ENCODE results near the gene ZNRF3.
"Not testable (repeated sequence)": the region's sequence is repeated elsewhere in the genome, so short reads cannot be mapped to it uniquely, and the experiment has no call there.

The ZNRF3 gene

DNA sequence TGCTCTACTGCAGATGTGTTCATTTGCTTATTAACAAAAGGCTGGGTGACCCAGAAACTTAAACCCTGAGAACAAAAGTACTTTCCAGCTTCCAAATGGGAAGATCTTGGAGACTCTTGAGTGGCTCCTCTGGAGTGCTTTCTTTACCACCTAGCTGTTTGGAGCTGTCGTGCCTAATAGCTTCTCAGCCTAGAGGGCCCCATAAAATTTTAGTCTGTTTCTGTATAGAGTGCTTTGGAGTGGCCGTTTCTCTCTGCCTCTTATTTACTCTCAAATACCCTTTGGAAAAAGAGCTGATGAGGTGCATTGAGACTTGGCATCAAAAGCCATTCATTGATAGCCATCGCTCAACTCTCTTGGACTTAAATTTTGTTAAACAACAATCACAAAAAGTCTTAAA lies 50.7 kb downstream of the ZNRF3 start:
- no peak for DNase-seq

- no peak for DNase-seq
Observed at GRCh38 chr22:28935140-28935539, 51.8 kb downstream of the ZNRF3 start.

DNA sequence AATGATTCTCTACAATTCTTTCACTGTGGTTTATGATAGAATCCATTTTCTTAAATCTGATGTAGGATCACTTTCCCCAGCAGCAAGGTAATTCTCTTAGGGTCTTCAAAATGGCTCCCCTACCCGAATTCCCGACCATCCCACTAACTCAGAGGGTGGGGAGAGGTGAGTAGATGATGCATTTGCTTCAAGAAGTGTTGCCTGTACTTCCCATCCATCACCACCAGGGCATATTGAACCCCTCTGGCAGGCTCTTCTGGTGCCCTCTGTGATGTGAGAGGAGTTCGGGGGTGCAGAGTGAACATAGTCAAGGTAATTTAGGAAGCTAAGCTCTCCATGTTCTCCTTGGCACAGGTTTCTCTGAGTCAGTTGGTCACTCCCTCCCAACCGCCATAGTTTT lies 52.3 kb downstream of the ZNRF3 start:
- DNase-seq = no peak

DNA sequence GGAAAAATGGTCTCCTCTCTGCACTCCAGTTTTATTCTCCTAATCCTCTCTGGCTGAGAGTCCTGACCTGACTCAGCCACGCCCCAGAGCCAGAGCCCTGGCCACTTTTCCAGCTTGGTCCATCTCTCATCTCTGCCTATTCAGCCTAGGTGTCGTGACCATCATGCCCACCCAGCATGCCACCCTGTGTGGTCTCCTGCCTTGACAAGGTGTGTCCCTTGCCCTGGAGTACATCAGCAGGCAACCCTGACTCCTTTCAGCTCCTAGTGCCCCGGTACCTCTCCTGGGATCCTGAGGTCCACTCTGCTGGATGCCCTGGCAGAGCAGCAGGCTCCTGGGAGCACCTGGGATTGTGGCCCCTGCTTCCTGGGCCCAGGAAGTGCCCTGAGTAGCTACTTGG lies 52.8 kb downstream of the ZNRF3 start:
- DNase-seq = no peak

- DNase-seq = no peak
Observed at GRCh38 chr22:28937206-28938025, 54.0 kb downstream of the ZNRF3 start.

DNA sequence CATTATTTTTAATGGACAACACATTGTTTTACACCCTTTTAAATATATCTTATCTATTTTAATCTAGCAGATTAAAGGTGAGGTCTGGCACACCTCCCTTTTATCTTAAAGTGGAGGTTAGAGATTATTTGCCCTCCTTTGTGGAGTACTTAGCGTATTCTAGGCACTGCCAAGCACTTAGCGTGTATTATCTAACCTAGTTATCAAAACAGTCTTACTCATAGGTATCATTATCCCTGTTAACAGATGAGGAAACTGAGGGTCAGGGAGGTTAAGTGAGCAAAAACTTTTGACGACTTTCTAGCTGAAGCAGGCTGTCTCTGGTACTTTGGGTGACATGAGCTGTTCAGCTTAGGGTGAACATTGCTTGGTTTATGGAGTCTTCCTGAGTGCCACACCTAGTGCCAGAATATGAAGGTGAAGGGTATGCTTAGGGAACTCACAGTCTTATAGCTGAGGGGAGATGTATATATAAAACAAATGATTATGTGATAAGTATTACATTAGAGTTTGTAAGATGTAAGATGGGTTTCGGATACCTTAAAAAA lies 55.0 kb downstream of the ZNRF3 start:
- DNase-seq = no peak

DNA sequence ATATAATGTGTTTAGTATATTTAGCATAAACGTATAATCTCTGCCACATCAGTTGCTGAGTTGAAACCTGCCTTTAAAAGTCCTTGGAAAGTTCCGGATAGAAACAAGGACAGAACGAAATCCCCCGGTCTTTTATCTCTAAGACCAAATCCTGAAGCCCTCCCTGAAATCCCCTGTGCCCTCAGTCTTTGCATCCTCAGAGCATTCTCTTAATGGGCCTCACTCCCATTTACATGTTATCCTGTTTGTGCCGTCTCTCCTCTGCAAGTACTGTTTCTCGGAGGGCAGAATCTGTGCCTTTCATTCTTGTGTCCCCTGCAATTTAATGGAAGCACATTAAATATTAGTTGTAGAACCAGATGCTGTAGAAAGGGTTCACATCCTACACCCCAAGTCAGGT lies 56.0 kb downstream of the ZNRF3 start:
- DNase-seq = no peak

GRCh38 chr22:28939932-28940331 lies 56.6 kb downstream of the ZNRF3 start:
- no peak for DNase-seq

GRCh38 chr22:28940441-28940840 lies 57.1 kb downstream of the ZNRF3 start:
- no peak for DNase-seq

GRCh38 chr22:28942333-28942732 lies 59.0 kb downstream of the ZNRF3 start:
- no peak for DNase-seq

DNA sequence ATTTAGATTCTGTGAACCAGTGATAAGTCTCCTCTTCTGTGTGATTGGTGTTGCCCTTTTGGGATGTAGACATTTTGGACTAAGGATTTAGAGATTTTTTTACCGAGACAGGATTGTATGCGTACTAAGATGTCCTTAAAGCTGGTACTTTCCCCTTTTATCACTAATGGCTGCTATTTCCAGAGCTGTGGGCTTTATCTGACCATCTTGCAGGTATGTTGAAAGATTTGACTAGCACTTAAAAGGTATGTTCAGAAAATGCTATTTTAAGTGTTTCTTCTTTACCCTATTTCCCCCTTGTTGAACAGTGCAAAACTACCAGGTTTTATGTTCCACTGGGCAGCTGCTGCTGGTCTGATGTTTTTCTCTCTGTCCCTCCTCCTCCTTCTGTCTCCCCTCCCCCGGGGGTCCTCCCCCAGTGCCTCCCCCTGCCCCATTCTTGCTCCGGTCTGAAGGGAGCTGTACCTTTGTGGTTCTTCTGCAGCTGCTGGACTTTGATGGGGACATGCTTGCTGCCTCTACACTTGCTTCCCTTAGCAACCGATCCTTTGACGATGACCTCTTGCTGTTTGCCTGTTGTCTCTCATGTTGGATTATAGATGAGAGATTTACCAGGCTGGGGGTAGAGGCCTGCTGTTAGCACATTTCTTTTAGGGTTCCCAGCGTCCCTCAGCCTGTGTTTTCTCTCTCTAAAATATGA lies 59.6 kb downstream of the ZNRF3 start:
- no peak for DNase-seq

GRCh38 chr22:28943501-28943879 lies 60.1 kb downstream of the ZNRF3 start:
- DNase-seq = peak; percentile 64 to 81 (median 66)

- no peak for DNase-seq
Observed at GRCh38 chr22:28947125-28947524, 63.8 kb downstream of the ZNRF3 start.

DNA sequence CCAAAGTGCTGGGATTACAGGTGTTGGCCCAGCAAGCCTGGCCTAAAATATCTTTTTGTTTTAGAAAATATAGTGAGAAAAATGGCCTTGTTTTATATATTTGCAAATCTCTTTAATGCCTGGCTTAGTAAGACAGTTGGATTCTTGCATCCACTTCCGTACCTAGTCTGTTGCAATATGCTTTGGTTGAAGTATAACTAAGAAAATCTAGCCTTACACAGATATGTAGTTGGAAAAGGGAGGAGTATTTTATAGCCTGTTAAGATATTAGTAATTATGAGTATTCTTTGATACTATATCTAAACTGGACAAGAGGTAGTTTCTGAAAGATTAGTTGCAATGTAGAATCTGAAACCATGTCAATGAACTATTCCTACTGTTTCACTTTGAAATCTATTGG lies 65.1 kb downstream of the ZNRF3 start:
- DNase-seq = no peak

DNA sequence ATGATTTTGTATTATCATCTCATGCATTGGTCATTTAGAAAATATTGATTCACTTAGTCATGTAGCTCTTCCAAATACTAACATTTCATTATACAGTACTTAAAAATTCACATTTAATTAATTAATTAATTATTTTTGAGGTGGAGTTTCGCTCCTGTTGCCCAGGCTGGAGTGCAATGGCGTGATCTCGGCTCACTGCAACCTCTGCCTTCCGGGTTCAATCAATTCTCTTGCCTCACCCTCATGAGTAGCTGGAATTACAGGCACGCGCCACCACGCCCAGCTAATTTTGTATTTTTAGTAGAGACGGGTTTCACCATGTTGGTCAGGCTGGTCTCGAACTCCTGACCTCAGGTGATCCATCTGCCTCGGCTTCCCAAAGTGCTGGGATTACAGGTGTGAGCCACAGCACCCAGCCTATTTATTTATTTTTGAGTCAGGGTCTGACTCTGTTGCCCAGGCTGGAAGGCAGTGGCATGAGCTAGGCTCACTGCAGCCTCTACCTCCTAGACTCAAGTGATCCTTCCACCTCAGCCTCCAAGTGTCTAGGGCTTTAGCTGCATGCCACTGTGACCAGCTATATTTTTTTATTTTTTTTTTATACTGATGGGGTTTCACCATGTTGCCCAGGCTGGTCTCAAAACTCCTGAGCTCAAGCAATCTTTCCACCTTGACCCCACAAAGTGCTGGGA lies 65.6 kb downstream of the ZNRF3 start:
- not testable (repeated sequence) for DNase-seq

DNA sequence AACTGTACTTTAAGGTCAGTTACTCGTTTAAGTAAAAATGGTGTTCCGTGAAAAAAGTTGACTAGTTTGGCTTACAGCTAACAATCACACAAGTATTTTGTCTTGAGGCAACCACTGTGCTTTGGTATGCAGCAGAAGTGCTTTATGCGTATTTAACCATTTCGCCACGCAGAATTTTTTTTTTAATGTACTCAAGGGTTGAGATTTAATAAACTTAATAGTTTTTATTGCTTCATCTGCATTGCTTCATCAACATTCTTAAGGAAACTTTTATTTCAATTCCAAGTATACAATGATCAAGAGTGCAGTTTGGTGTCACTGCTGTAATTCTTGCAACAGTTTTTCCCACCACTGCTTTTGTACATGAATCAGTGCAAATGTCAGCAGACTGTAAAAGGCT lies 66.4 kb downstream of the ZNRF3 start:
- no peak for DNase-seq

DNA sequence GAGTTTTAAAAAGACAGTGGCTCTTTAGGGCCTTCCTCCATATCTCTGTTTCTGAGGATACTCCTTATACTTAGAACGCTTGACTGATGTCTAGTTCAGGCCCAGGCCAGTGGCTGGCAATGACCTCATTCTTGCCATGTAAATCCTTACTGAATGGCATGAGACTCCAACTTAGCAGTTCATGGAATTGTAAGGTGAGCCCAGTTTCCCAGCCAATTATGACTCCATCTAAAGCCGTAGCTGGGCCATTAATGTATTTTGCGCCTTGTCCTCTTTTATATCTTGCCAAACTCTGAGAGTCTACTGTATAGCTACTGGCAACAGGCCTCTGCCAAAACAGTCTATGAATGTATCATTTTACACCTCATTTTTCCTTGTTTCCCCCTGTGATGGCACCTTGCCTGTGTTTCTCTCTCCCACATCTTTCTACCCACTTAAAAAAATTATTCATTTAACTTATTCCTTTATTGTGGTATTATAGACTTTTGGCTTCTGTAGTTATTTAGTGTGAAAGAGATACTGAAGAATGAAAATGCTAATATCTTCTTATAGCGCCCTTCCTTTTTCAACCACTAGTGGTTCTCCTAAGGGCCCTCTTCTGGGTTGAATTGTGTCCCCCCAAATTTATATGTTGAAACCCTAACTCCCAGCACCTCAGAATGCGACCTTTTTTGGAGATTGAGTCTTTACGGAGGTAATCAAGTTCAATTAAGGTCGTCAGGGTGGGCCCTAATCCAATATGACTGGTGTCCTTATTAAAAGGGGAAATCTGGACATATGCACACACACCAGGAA lies 67.4 kb downstream of the ZNRF3 start:
- DNase-seq = no peak

DNA sequence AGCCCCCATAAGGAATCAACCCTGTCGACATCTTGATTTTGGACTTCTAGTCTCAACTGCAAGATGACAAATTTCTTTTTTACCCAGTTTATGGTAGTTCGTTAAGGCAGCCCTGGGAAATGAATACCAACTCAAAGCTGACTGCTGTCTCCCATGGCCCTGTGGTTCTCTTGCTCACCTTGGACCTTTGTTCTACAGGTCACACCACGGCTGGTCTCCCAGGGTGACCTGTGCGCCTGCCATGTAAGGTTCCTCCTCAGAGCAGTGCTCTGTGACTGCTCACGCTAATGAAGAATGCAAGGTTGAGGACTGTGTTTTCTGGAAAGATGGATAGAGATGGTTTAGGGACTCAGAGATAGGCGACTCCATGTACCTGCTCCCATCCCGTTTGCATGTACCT lies 68.2 kb downstream of the ZNRF3 start:
- DNase-seq = no peak

DNA sequence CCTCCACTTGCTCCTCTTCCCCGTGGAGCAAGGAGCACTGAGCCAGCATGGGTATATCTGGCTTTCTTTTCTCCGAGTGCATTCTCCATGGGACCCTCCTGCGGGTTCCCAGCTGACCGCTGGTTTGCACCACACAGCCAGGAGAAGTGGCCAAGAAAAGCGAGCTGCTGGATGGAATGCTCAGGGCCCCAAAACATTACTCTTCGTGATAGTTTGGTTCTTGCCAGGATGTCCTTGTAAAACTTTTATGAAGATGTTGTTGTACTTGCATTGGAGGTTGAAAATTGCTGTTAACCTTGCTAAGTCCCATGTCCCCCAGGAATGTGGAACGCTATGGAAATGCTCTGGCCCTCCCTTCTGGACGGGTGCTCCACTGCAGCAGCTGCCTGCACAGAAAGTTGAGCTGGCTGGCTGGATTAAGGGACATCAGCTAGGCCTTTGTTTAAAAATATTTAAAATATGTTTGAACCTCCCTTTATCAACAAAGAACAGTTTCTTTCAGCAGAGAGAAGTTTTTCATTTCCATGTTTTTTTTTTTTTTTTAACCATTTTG lies 68.7 kb downstream of the ZNRF3 start:
- DNase-seq = no peak

- no peak for DNase-seq
Observed at GRCh38 chr22:28952857-28953256, 69.5 kb downstream of the ZNRF3 start.

GRCh38 chr22:28953403-28953802 lies 70.0 kb downstream of the ZNRF3 start:
- no peak for DNase-seq

All from suppressor macrophage (primary cell).